Endothelial cell of hepatic sinusoid (primary cell): Measurements from ENCODE around the gene DNAJA3.

ENCODE experiments used
- in situ Hi-C: cut with HindIII; loops from 2 replicates; pipeline ENCODE4 v1.10.0; 2017; ENCODE audit warnings: low sequenced_read_pairs

The DNAJA3 gene

DNA sequence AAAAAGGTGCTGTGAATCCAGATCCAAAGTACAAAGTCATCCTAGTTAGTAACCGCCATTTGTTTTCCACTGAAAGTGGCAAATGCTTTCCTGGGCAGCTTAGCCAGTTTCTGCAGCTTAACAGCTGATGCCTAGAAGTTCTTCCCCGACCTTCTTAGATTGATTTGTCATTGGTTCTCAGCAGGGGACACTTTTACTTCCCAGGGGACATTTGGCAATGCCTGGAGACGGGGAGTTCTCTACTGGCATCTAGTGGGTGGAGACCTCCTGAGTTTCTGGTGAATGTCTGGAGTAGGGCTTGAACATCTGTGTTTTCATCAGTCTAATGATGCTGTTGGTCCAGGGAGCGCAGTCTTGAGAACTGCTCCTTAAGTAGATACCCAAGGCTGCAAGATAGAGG is 7.6 kb downstream of the DNAJA3 start:
- in situ Hi-C loops = no loop called here

DNA sequence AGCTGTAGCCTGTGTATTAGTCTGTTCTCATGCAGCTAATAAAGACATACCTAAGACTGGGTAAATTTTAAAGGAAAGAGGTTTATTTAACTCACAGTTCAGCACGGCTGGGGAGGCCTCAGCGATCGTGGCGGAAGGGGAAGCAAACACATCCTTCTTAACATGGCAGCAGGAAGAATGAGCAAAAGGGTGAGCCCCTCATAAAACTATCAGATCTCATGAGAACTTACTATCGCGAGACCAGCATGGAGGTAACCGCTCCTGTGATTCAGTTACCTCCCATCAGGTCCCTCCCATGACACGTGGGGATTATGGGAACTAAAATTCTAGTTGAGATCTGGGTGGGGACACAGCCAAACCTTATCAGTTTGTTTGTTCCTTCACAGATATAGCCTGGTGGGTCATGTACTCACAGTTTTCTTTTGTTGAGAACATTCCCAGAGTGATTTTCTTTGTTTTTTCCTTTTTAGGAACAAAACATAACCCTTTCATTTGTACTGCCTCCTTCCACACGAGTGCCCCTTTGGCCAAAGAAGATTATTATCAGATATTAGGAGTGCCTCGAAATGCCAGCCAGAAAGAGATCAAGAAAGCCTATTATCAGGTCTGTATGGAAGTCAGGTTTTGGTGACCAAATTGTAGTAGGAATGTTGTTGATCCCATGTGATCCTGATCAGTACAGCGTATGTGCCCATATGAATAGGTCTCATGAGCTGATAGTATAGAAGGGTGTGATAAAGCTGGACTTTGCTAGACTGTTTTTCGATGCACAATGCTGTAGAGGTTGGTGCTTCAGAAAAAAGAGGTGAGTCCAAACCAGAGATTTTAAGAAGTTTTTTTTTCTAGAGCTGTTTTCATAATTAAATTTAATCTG is 8.5 kb downstream of the DNAJA3 start:
- in situ Hi-C loops = no loop called here

- in situ Hi-C loops = no loop called here
These were observed 9.8 kb downstream of the DNAJA3 start for GRCh38 chr16:4435337-4436067.

GRCh38 chr16:4437366-4437765 is 11.7 kb downstream of the DNAJA3 start:
- in situ Hi-C loops = no loop called here

- in situ Hi-C loops = loop anchor here (10.0 kb wide), 1 partner anchor 98 kb away; no protein-coding TSS in a partner anchor
These were observed 16.7 kb downstream of the DNAJA3 start for GRCh38 chr16:4442371-4442770.

GRCh38 chr16:4443271-4443670 is 17.6 kb downstream of the DNAJA3 start:
- in situ Hi-C loops = loop anchor here (10.0 kb wide), 1 partner anchor 98 kb away; no protein-coding TSS in a partner anchor

DNA sequence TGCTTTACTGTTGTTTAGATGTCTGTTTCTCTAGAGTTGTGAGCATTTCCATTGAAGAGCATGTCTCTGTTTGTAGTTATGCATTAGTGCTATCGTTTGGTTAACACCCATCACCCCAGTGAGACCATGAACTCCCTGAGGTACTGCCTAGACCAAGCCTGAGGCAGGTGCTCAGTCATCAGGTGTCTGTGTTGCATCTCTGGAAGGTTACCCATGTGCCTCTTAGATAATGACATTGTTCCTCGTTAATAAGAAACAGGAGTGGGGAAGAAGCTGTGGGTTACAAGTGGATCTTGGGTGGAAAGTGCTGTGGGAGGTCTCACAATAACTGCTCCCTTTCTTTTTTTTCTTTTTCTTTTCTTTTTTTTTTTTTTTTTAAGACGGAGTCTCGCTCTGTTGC is 18.3 kb downstream of the DNAJA3 start:
- in situ Hi-C loops = loop anchor here (10.0 kb wide), 1 partner anchor 99 kb away; no protein-coding TSS in a partner anchor

DNA sequence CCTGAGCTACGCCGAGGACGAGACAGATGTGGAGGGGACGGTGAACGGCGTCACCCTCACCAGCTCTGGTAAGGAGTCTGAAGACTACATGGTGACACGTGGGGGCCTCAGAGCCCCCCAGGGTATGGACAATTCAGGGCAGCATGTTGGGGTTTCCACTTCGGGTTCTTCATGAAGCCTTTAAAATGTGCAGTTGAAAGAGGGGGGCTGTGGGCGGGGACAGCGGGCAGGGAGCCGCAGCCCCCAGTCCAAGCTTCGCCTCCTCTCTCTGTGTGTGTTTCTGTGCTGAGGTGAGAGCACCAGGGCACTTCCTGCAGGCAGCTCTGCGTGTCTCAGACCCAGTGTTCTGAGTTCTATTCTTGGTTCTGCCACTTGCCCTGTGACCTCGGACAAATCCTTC is 24.8 kb downstream of the DNAJA3 start:
- in situ Hi-C loops = no loop called here

DNA sequence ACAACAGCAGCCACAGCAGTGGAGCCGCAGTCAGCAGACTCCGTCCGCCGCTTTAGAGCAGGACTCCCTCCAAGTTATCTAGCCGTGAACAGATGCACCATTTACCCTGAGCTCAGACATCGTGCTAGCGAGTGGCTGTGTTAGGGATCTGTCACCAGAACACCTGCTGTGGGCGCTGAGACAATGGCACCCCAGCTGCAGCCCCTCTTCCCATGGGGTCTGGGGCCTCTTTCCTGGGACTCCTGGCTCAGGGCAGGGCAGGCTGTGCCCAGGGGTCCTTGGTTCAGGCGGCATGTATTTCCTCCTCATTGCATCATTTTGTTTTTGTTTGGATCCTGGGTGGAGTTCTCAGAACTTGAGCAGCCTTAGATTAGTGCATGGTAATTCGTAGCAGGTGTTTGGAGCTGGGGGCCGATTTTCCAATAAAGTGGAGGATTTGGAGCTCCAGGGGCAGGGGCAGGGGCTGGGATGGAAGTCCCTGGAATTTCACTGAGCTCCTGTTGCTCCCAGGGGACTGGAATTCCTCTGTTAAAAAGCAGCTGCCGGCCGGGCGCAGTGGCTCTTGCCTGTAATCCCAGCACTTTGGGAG is 25.4 kb downstream of the DNAJA3 start:
- in situ Hi-C loops = no loop called here

- in situ Hi-C loops = no loop called here
These were observed 27.0 kb downstream of the DNAJA3 start for GRCh38 chr16:4452674-4453073.

GRCh38 chr16:4454623-4455022 is 29.0 kb downstream of the DNAJA3 start:
- in situ Hi-C loops = no loop called here

- in situ Hi-C loops = no loop called here
These were observed 29.4 kb downstream of the DNAJA3 start for GRCh38 chr16:4455081-4455480.

- in situ Hi-C loops = no loop called here
These were observed 30.3 kb downstream of the DNAJA3 start for GRCh38 chr16:4455951-4456350.

GRCh38 chr16:4460936-4461249 is 35.2 kb downstream of the DNAJA3 start:
- in situ Hi-C loops = no loop called here

- in situ Hi-C loops = no loop called here
These were observed 35.8 kb downstream of the DNAJA3 start for GRCh38 chr16:4461250-4462085.

DNA sequence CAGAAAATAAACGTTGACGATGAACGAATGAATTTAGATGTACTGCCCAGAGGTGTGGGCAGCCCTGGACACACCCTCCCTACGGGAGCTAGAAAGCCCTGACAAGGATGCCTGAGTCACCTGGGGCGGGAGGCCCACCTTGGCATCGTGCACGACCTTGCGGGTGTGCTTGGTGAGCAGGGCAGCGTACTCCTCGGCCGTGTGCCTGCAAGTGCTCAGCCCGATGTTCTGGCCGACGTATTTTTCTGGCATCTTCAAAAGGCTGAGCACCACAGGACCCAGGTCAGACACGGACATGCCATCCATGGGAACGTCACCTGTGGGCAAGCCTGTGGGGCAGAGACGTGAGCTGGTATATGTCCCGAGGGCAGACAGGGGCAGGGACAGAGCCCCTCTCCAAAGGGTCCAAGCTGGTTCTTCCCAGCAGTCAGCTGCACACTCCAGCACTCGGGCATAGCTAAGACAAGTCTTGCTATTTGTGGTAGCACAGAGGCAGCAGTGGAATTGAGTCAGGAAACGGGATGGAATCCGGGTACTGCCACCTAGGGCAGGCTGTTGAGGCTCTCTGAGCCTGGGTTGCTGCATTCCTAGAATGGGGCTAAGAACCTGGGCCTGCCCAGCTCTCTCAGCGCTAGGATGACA is 38.0 kb downstream of the DNAJA3 start:
- in situ Hi-C loops = no loop called here

DNA sequence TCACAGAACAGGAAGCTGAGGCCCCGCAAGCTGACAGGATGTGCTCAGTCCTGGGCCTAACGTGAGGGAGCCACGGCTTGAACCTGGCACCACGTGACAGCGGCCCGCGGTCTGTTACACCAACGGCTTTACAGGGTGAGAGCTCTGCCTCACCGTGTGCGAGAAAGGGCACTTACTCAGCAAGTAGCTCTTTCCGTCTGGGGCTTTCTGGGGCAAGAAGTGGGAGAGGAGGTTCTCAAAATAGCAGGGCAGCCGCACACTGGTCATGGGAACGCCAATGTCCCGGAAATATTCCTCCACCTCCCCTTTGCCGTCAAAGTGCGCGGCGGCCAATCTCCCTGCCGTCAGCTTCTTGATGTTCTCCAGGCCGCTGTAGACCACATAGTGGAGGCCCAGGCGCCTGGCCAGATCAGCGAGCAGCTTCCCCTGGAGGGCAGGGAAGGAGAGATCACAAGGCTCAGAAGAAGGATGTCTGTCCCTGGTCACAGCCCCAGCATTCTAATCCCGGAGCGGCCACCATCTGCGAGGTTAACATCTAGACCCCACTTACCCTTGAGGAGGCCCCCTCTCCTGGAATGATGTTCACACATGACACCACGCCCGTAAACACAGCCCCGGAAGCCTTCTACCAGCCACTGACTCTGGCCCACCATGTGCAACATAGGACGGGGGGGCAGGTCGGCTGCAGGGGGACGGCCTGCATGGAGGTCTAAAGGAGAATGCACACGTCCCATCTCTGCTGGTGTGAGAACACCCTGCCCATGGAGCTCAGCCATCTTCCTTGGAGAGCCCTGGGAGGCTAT is 40.5 kb downstream of the DNAJA3 start:
- in situ Hi-C loops = no loop called here

DNA sequence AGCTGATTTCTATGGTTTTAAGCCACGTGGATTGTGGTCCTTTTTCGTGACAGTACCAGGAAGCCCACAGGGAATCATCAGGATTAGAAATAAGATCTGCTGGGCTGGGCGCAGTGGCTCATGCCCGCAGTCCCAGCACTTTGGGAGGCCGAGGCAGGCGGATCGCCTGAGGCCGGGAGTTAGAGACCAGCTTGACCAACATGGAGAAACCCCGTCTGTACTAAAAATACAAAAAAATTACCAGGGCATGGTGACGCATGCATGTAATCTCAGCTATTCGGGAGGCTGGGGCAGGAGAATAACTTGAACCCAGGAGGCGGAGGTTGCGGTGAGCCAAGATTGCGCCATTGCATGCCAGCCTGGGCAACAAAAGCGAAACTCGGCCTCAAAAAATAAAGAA is 42.2 kb downstream of the DNAJA3 start:
- in situ Hi-C loops = no loop called here

DNA sequence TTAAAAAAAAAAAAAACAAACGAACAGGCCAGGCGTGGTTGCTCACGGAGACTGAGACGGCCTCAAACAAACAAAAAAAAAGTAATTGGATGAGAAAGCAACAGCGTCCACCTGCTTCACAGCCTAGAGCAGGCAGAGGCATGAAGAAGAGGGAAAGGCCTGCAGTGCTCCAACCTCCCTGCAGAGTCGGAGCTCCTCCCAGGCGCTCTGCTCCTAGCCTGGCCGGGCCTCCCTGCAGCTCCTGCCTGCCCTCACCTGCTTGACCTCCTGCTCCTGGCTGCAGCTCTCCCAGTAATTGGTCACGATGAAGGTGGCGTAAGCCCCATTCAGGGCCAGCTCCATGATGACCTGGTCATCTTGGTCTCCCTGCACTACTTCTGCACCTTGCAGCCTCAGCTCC is 43.3 kb downstream of the DNAJA3 start:
- in situ Hi-C loops = no loop called here

DNA sequence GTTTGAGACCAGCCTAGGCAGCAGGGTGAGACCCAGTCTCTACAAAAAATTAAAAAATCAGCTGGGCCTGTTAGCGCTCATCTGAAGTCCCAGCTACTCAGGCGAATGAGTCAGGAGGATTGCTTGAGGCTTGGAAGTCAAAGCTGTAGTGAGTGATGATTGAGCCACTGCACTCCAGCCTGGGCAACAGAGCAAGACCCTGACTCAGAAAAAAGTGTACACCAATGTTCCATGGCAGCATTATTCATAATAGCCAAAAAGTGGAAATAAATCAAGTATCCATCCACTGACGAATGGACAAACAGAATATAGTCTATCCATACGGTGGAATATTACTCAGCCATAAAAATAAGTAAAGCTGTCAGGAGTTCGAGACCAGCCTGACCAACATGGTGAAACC is 46.2 kb downstream of the DNAJA3 start:
- in situ Hi-C loops = no loop called here
